Esophagus squamous epithelium (tissue), 5 donors: ENCODE measurements around the gene WRAP73. TPM values are rescaled to one million over a fixed set of nuclear protein-coding genes. Genes with fewer than 3 reads are reported as not detected.

Source experiments
- DNase-seq: peaks from one replicate; lab custom pipeline; 2025; lab: John Stamatoyannopoulos, UW
- H3K27ac ChIP-seq, 4 donors: fragments of 200-600 bp; sonication (generic); one replicate each; pipeline ENCODE4 v1.5.1; 2016 to 2019; ENCODE audit warnings: mild to moderate bottlenecking in 1 of 4
- H3K27me3 ChIP-seq, 4 donors: fragments of 200-600 bp; sonication (generic); 1 replicate in 3 of 4; 2 replicates in 1 of 4; pipeline versions ENCODE4 v1.5.1 to v1.6.0; 2017 to 2021; ENCODE audit warnings: antibody characterized with exemption in 1 of 4
- H3K36me3 ChIP-seq, 3 donors: fragments of 200-600 bp; sonication (generic); one replicate each; pipeline ENCODE4 v1.5.1; 2016 to 2019
- H3K4me1 ChIP-seq, 3 donors: fragments of 200-600 bp; sonication (generic); one replicate each; pipeline ENCODE4 v1.5.1; 2017 to 2019
- H3K4me3 ChIP-seq, 4 donors: fragments of 200-600 bp; sonication (generic); 1 replicate in 3 of 4; 2 replicates in 1 of 4; pipeline ENCODE4 v1.5.1; 2016 to 2019; ENCODE audit warnings: mild to moderate bottlenecking in 2 of 4, moderate library complexity in 1 of 4
- H3K9me3 ChIP-seq, 3 donors: fragments of 200-600 bp; sonication (generic); one replicate each; pipeline ENCODE4 v1.5.1; 2016 to 2019
- POLR2A ChIP-seq, 4 donors: fragments of 450-650 bp; IDR thresholded peaks; one replicate each; pipeline ENCODE4 v1.6.1; 2017; ENCODE audit warnings: antibody characterized with exemption in 4 of 4, mild to moderate bottlenecking in 4 of 4, moderate library complexity in 3 of 4
- WGBS, 2 donors: methylation state at CpG; one replicate each; pipeline ENCODE4 v1.1.5; 2018; 5-methylcytosine and 5-hydroxymethylcytosine counted together
- intact Hi-C: fragments of 100-400 bp; cut with DNase I; formaldehyde crosslinking; loops from one replicate; pipeline ENCODE4 v1.15.0; 2022
- total RNA-seq, 4 donors: library from RNA; depleted of rRNA; stranded (reverse); fragments of >200 nt; gene quantifications; one replicate each; pipeline ENCODE4 v1.1.0, GENCODE V29; 2016
- TF ChIP-seq, protein P1 (sequence below), 6 experiments: fragments of 450-650 bp in 4 of 6; fragments of 200-600 bp in 2 of 6; sonication (generic) in 2 of 6; IDR thresholded peaks; one replicate each; pipeline ENCODE4 v1.5.1; 2016 to 2019; ENCODE audit warnings: antibody characterized with exemption in 6 of 6, mild to moderate bottlenecking in 4 of 6, moderate library complexity in 4 of 6
- donor health status: DM: yes; HTN: yes; CAD: no.

The WRAP73 gene
- total RNA-seq, 4 donors from 2014 or later = 7.6 to 17.2 (median 11.8) TPM

DNA sequence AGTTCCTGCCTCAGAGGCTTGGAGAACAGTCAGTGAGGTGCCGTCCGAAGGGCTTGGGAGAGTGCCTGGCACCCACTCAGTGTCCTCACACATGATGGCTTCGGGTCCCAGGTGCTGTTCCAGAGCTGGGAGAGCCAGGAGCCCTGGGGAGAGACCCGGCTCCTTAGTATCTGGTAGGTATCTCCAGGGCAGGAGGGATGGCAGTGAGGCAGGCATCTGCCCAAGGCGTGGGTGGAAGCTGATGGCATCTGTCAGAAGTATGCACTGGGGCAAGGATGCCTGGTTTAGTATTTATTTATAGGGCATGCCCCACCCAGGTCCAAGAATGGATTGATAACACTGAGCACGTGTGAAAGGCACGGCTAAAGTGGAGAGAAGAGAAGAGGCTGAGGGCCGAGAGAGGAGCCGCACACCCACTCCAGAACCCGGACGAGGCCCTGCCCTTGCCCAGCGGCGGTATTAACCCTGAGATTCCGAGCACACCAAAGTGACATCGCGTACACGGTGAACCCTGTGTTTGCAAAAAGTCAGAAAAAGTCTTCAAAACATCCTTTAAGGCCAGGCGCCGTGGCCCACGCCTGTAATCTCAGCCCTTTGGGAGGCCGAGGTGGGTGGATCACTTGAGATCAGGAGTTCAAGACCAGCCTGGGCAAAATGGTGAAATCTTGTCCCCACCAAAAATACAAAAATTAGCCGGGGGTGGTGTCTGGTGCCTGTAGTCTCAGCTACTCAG, 4.8 kb upstream of the WRAP73 start:
- no peak for DNase-seq
- peaks cover 23 to 33% (median 31%) of the 10 kb centered on the region in 3 donors for H3K4me1 ChIP-seq
- no peaks in the 10 kb centered on the region for H3K36me3 ChIP-seq
- H3K27ac ChIP-seq = no peak overlapping the region
- no peak for TF ChIP-seq POLR2A (IDR thresholded peaks at IDR 0.05)
- TF ChIP-seq, protein P1, sequence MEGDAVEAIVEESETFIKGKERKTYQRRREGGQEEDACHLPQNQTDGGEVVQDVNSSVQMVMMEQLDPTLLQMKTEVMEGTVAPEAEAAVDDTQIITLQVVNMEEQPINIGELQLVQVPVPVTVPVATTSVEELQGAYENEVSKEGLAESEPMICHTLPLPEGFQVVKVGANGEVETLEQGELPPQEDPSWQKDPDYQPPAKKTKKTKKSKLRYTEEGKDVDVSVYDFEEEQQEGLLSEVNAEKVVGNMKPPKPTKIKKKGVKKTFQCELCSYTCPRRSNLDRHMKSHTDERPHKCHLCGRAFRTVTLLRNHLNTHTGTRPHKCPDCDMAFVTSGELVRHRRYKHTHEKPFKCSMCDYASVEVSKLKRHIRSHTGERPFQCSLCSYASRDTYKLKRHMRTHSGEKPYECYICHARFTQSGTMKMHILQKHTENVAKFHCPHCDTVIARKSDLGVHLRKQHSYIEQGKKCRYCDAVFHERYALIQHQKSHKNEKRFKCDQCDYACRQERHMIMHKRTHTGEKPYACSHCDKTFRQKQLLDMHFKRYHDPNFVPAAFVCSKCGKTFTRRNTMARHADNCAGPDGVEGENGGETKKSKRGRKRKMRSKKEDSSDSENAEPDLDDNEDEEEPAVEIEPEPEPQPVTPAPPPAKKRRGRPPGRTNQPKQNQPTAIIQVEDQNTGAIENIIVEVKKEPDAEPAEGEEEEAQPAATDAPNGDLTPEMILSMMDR (IDR thresholded peaks at IDR 0.05) = no peak
- no peak overlapping the region for H3K4me3 ChIP-seq
- no peaks in the 10 kb centered on the region for H3K9me3 ChIP-seq
- H3K27me3 ChIP-seq = peaks cover 12 to 83% (median 20%) of the 10 kb centered on the region in 4 donors
- intact Hi-C loops = no loop called here
- WGBS, 2 donors = 87 to 90% methylated on average over 15 to 20 of the region's 22 CpGs

DNA sequence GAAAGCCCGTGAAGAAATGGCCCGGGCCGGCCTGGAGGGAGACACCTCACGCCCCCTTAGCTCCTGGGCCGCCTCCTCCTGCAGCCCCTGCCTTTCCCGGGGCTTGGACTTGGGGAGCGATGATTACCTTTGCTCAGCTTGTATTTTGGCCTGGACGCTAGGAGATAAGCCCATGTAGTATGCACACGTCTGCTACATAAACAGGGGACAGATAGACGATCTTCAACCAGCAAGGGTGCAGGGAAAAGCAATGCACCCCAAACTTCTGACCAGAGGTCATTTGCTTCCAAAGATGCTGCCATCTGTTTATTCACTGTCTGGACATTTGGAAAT, 3.3 kb upstream of the WRAP73 start:
- 41 to 49% methylated on average over 2 to 6 of the region's 10 CpGs for WGBS, 2 donors
- no peaks in the 10 kb centered on the region for H3K36me3 ChIP-seq
- peaks cover 29 to 46% (median 37%) of the 10 kb centered on the region in 3 donors for H3K4me1 ChIP-seq
- H3K27ac ChIP-seq = no peak overlapping the region
- DNase-seq = no peak
- peak overlapping the region in 1 of 4 donors; percentile 77 for H3K4me3 ChIP-seq
- TF ChIP-seq POLR2A (IDR thresholded peaks at IDR 0.05) = no peak
- H3K9me3 ChIP-seq = no peaks in the 10 kb centered on the region
- H3K27me3 ChIP-seq = peaks cover 12 to 80% (median 20%) of the 10 kb centered on the region in 4 donors
- intact Hi-C loops = no loop called here

DNA sequence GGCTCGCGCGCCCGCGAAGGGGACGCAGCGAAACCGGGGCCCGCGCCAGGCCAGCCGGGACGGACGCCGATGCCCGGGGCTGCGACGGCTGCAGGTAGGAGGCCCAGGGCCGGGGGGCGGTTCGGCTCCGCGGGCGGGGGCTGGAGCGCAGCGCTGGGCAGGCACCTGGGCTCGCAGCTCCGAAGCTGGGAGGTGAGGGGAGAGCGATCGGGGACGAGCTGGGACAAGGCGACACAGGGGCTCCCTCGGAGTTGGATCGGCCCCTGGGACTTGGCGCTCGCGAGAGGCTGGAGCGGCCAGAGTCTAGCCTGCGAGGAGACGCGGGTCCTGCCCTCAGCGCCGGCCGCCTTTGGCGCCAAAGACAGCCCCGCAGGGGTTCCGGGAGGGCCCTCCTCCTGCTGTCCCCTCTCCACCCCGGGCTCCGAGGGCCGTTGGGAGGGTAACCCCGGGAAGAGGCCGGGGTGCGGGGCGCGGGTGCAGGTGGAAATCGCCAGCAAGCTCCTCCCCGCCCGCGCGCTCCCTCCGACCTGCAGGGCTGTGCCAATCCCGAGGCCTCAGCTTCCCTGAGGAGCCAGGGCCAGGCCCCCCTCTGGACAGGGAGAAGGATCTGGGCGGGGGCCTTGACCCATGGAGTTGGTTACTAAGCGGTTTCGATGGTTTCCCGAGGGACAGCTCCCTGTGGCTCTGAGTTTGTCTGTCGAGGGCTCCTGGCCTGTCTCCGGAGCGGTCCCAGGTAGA, 2.8 kb upstream of the WRAP73 start:
- H3K36me3 ChIP-seq = peaks cover 0 to 3% (median 0%) of the 10 kb centered on the region in 3 donors
- no peaks in the 10 kb centered on the region for H3K9me3 ChIP-seq
- intact Hi-C loops = no loop called here
- TF ChIP-seq, protein P1 (IDR thresholded peaks at IDR 0.05) = no peak
- TF ChIP-seq POLR2A (IDR thresholded peaks at IDR 0.05) = no peak
- H3K27ac ChIP-seq = no peak overlapping the region
- H3K4me3 ChIP-seq = peak overlapping the region; percentile 4 to 77 (median 49)
- 63% methylated on average over 3 of the region's 68 CpGs; no CpG with 5 or more reads in 1 of the 2 donors for WGBS, 2 donors
- peaks cover 12 to 75% (median 20%) of the 10 kb centered on the region in 4 donors for H3K27me3 ChIP-seq
- DNase-seq = no peak
- peaks cover 29 to 52% (median 37%) of the 10 kb centered on the region in 3 donors for H3K4me1 ChIP-seq

DNA sequence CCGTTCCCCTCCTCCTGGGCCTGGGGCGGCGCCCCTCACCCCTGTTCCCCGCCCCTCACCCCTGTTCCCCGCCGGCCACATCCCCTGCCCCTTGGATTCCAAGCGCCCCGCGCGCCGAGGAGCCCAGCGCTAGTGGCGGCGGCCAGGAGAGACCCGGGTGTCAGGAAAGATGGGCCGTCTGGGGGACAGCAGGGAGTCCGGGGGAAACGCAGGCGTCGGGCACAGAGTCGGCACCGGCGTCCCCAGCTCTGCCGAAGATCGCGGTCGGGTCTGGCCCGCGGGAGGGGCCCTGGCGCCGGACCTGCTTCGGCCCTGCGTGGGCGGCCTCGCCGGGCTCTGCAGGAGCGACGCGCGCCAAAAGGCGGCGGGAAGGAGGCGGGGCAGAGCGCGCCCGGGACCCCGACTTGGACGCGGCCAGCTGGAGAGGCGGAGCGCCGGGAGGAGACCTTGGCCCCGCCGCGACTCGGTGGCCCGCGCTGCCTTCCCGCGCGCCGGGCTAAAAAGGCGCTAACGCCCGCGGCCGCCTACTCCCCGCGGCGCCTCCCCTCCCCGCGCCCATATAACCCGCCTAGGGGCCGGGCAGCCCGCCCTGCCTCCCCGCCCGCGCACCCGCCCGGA, 2.1 kb upstream of the WRAP73 start, which contains the start of gene TP73:
Gene TP73 (plus strand): TSS at position 587 of the 618 bp plus-strand sequence. CDS start 29,850 bp downstream, outside the sequence.
- intact Hi-C loops = no loop called here
- peaks cover 0 to 10% (median 4%) of the 10 kb centered on the region in 3 donors for H3K36me3 ChIP-seq
- H3K4me1 ChIP-seq = peaks cover 29 to 52% (median 37%) of the 10 kb centered on the region in 3 donors
- TF ChIP-seq, protein P1 (IDR thresholded peaks at IDR 0.05) = no peak
- TF ChIP-seq POLR2A (IDR thresholded peaks at IDR 0.05) = no peak
- no peak for DNase-seq
- peaks cover 12 to 68% (median 20%) of the 10 kb centered on the region in 4 donors for H3K27me3 ChIP-seq
- H3K4me3 ChIP-seq = peak within 1 kb of the TSS; percentile 12 to 77 (median 49)
- 0% methylated on average over 14 of the region's 80 CpGs; no CpG with 5 or more reads in 1 of the 2 donors for WGBS, 2 donors
- H3K9me3 ChIP-seq = no peaks in the 10 kb centered on the region
- H3K27ac ChIP-seq = no peak within 1 kb of the TSS
